Dermis blood vessel endothelial cell (primary cell): Measurements from ENCODE around the gene HOXA4. TPM values are rescaled to one million over a fixed set of nuclear protein-coding genes. Genes with fewer than 3 reads are reported as not detected.

ENCODE experiments used
- DNase-seq: peaks from one replicate; pipeline ENCODE4 v3.0.0; 2010
- total RNA-seq: library from RNA; depleted of rRNA; stranded (reverse); fragments of >200 nt; gene quantifications from 2 replicates; pipeline ENCODE4 v1.2.3, GENCODE V29; 2014

Gene HOXA4
- total RNA-seq, 1 donor from 2014 or later, result 0.34 TPM

DNA sequence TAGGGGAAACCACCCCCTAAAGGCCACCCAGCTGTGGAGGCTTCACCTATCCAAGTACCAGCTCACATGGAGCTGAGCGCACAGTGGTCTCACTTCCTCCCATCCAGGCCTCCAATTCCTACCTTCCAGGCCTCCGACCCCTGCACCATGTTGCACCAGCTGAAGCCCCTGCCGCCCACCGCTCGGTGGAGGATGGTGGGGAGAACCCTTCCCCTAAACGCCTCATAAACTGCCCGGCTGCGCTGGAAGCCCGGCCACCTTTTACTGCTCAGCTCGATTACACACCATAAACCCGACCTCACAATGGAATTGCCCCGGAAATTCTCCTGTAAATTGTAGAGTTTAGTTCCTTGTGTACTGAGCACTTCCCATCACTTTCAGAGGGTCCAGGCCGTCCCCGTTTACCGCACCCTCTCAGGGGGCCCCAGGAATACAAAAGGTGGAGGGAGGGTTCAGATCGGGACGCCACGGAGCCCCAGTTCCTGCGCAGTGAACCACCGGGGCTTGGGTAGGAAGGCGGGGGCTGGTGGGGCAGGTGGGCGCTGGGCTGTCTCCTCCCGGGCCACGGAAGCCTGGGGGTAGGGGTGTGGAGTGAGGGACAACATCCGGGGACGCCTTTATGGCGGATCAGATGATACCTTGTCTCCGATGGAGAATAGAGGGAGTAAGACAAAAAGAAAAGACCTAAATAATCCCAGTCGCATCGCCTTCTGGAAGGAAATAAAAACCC is 27.3 kb upstream of the HOXA4 start:
- DNase-seq, result no peak

DNA sequence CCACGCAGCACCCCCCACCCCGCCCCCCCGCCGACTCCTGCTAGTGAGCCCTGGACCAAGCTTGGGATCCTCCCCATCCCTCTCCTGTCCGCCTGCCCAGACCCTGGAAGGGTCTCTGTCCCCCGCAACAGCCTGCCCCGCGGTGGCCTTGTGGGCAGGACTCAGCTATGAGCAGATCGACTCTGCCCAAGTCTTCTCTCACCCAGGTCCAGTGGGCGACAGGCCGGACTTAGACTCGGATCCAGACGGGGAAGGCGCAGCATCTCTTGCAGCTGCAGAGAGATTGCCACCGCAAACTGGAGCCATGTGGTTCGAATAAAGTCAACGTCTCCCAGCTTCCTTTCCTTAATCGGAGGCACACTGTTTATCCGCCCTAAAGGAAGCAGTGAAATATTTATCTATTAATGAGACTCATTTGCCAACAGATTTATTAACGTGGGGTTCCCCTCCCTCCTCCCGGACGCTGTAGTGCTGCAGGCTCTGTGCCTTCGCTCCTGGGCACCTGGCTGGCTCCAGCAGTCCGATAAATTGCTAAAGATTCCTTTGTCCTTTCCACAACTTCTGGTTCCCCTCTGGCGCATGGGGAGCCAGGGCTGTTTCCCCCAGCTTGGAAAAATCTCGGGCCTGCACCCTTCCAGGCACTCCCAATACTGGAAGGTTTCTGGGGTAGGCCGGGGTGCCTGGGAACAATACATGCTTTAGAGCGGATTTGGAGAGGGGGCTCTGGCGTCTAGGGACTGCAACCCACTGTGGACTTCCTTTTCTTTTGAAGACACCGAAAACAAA is 26.6 kb upstream of the HOXA4 start:
- DNase-seq, result no peak

DNA sequence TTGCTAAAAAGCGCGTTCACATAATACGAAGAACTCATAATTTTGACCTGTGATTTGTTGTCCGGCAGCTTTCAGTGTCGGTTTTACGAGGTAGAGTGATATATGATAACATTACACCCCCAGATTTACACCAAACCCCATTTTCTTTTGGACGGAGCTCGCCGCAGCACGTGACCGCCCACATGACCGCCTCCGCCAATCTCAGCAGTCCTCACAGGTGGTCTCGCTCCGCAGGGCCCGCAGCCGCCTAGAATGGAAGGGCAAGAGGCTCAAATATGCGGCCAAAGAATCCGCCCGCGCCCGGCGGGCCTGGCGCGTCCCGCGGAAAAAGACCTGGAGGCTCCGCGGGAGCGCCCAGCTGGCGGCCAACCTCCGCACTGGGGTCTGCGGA is 25.9 kb upstream of the HOXA4 start, which contains the start of gene HOXA7:
TSS of gene HOXA7 (minus strand) at position 168 of the 391 bp plus-strand sequence. CDS start at position 38, 130 bp downstream.
- peak; percentile 90 for DNase-seq

DNA sequence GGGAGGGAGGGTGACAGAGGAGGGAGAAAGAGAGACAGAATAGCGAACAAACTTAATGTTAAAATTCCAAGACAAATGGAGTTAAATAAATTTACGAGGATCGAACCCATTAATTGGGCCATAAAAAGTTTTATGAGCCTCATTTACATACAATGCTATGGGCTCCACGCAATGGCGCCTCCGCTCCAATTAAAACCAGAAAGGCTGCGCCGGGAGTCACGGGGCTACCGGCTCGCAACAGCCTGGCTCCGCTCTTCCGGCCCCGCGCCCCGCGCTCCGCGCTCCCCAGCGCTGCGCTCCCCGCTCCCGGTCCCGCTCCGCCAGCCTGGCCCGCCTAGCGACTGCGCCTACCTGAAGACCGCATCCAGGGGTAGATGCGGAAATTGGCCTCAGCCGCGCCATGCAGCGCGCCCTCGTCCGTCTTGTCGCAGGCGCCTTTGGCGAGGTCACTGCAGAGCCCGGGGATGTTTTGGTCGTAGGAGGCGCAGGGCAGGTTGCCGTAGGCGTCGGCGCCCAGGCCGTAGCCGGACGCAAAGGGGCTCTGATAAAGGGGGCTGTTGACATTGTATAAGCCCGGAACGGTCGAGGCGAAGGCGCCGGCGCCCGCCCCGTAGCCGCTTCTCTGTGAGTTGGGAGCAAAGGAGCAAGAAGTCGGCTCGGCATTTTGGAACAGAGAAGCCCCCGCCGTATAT is 25.4 kb upstream of the HOXA4 start:
- DNase-seq, result peak; percentile 80

DNA sequence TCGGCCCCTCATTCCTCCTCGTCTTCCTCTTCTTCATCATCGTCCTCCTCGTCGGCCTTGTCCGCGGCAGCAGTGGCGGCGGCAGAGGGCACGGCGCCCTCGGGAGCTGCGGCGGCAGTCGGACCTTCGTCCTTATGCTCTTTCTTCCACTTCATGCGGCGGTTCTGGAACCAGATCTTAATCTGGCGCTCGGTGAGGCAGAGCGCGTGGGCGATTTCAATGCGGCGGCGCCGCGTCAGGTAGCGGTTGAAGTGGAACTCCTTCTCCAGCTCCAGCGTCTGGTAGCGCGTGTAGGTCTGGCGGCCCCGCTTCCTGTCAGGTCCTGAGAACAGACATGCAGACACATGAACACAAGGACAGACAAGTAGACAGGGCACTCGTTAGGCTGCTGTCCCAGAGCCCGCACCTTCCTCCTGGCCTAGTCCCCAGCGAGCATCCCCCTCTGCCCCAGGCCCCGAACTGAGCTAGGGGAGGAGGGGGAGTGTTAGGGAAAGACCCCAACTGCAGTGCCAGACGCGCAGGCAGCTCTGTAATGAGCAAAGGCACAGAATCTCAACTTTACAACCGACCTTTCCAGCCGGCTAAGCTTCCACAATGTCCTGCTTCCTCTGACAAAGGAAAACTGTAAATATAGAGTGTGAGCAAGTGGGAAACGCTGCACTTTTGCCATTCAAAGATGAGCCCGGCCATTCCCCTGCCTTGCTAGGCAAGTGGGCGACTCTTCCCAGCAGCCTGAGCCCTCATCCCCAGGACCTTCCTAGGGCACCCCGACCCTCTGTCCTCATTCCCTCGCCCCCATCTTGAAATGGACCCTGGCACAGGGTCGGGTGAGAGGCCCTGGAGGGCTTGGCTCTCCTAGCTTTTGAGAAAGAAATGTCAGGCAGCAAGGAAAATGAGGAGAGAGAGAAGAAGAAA is 24.6 kb upstream of the HOXA4 start:
- no peak for DNase-seq

DNA sequence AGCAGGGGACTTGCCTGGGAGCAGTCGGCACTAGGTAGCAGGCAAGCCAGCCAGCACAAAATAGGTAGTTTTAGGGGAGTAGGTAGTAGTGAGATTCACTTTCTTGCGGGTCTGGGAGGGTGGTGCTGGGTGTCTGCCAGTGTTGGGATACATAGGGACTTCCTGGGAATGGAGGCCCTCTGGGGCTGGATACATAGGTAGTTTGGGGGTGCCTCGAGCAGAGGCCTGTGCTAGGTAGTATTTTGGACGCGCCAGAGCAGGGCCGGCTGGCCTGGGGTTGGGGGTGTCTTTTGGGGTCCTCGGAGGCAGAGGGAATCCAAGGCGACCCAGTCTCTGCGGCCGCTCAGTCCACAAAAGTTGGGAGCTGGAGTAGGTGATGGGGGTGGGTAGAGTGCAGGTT is 23.8 kb upstream of the HOXA4 start:
- DNase-seq, result no peak

DNA sequence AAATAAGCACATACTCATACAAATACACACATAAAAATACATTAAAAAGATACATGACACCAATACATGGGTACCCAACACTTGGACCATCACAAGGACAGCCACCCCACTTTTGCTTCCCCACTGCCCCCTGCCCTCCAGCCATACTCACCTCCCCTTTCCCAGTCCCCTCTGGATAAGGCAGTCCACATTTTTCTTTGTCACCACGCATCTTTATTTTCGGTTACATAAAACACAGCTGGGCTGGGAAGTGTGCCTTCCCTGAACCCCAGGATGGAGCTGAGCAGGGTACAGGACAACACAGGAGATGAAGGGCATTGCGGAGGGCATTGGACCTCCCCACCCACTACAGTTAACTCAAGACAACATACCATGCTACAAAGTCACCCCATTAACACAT is 23.0 kb upstream of the HOXA4 start:
- DNase-seq, result no peak

DNA sequence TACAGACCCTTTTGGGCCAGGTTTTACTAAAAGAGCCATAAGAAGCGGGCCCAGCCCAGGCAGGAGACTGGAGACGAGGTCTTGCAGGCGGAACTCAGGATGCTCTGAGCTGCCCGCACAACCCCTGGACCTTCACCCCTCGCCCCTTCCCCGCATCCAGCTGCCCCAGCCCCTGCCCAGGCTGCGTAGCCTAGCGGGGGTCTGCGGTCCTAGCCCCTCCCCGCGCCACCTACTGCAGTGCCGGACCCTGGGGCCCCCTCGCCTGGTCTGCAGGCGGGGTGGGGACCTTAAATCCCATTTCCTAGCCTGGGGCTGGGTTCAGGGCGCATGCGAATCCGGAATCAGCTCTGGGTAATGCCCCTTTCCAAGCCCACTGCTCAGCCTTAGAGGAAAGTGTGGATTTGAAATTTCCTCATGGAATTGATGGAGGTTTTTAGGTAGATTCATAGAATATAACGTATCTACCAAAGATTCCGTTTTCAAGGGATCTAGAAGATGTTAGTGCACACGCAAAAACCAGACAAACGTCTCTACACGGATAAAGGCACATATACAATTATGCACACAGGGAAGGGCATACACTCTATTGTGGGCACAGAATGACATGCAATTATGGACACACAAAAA is 22.4 kb upstream of the HOXA4 start:
- DNase-seq, result no peak

DNA sequence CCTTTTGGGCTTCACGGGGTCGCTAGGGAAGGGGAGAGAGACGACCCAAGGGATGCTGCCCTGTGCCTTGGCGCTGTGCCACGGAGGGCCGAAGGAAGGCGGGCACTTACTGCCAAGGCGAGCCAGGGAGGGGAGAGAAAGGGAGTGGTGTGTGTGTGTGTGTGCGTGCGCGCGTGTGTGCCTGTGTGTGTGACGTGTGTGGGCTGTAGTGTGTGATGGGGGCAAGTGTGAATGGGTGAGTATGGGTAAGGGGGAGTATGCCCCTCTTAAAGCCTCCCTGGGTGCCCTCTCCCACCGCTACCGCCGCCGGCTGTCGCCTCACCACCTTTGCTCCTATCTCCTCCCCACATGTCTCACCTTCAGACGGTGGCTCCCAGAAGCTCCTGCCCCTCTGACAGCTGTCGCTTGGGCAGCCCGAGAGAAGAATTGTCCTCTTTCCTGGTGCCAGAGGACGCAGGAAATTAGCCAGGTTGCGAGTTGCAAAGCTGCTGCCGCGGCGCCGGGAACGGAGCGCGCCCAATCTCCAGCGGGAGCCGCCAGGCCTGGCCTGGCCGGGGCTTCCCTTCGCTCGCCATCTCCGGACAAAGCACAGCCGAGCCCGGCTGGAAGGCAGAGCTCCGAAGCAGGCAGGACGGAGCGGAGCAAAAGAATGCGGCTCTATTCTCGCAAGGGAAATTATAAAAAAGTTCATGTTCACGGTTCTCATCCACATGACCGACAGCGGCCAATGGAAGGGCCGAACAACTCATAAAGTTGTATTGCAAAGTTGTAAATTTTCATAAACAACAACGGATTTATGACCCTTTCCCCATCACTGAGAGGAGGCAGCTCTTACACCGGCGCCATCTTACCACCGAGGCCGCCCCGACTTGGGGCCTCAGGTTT is 21.6 kb upstream of the HOXA4 start, which contains the start of gene HOXA3:
TSS of gene HOXA3 (minus strand) at position 653 of the 885 bp plus-strand sequence. CDS start 41,943 bp downstream, outside the sequence.
- peak; percentile 78 for DNase-seq

DNA sequence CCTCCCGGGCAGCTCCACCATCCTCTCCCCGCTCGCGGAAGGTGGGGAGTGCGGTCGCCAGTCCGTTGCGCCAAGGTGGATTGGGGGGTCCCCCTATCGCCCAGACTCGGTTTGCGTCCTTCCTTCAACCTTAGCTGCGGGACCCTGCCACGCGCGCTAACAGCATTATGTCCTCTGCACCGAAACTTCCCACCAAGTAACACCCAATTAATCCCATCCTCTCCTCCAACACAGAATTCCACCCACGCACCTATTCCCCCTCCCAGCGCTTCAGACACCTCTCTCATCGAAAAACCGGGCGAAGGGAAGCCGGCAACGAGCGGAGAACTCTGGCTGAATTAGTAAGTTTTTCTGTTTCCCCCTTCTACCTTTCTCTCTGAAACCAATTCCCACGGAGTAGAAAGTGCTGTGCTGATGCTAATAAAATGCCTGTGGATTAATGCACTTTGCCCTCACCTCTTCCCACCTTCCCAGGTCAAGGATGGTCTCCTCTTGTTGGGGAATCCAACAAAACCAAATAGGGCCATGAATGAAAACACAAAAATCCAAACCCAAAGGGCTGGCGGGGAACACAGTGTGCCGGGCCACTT is 20.9 kb upstream of the HOXA4 start:
- DNase-seq, result no peak

DNA sequence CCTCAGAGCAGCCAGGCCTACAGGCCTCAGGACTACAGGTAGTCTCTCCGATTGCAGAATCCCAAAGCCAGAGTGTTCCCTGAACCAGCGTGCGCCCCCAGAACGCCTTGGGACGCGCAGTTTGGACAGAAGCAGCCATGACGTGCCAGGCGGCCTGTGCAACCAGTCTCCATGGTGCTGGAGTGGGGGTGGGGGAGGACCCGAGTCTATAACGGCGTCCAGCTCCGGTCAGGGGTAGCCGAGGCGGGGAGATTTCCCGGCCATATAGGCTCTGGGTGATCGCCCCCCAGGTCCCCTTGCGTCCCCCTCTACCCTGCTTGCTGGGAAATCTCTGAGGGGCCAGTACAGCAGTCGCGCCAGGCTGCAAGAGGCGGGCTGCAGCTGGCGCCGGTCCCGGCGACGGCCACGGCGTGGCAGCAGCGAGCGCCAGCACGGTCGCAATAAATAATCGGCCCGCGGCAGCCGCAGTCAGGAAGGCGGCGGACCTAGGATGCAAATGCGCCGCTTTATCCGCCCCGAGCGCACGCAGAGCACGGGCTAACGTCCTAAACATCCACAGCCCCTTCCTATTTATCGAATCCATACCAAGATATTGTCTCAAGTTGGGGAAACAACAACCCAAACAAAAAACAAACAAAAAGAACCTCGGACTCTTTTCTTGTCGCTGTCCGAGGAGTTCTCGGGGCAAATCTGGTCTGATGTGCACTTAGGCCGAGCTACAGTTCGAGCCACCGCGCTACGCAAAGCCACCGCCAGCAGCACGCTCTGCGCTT is 20.2 kb upstream of the HOXA4 start:
- peak; percentile 92 for DNase-seq

DNA sequence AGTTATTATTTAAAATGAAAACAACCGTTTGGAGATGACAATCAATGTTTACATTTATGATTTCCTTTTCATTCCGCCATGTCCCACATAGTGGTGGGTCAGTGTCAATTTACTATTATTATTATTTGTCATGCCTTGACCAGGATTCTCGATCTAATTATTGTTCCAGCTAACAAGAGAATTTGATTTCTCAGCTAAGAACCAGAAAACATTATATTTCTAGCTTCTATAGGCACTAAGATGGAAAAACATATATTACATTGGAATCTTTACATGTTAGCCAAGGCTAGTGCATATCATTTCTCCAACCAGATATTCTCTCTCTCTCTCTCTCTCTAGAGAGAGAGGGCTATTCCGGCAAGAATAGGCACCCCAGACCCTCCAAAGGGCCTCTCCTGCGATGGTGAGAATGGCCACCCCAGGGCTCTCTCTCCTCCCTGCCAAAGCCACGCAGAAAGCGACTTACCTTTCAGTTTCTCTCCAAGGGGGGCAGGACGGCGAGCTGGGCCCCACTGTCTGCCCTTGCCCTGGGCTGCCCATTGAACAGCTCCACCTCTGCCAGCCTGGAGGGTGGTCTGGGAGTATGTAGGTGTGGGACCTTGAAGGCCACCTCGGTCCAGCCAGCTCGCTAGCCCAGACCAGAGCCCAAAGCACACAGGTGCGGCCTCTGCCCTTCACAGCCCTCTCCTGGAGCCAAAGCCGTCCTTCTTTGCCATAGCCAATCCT is 19.4 kb upstream of the HOXA4 start:
- no peak for DNase-seq

DNA sequence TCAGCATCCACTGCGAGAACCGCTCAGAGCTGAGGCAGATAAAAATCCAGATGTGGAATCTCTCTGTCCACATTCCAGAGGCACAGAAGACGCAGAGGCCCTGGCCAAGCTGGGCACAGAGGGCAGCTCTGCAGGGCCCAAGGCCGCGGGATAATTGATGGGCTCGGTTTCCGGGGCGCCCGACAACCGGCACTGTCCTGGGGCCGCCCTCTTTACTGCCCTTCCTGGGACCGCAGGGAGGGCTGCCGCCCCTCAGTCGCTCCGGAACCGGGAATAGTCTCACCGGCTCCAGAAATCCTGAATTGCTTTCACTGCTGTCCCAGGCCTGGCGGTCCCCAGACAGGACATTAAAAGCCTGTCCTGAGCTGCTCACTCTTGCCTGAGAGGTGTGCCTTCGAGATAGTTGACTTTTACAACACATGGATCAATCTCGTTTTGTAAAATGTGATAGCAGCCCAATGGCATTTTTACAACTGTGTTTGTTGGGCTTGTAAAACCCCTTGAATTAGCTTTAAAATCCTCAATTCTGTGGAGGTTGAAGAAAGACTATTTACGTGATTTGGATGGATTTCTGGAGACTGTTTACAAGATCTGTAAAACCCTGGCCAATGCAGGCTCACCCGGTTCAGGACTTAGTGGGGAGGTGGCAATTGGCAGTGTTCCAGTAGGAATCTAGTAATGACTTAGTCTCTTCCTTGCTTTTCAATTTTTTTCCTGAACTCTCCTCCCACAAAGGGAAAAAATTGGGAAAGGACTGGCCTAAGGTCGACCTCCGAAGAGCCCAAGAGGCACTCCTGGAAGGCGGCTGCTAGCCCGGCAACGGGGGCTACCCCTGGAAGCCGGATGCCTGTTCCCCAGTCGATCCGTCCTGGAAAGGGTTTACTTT is 18.4 kb upstream of the HOXA4 start:
- DNase-seq, result peak; percentile 56

DNA sequence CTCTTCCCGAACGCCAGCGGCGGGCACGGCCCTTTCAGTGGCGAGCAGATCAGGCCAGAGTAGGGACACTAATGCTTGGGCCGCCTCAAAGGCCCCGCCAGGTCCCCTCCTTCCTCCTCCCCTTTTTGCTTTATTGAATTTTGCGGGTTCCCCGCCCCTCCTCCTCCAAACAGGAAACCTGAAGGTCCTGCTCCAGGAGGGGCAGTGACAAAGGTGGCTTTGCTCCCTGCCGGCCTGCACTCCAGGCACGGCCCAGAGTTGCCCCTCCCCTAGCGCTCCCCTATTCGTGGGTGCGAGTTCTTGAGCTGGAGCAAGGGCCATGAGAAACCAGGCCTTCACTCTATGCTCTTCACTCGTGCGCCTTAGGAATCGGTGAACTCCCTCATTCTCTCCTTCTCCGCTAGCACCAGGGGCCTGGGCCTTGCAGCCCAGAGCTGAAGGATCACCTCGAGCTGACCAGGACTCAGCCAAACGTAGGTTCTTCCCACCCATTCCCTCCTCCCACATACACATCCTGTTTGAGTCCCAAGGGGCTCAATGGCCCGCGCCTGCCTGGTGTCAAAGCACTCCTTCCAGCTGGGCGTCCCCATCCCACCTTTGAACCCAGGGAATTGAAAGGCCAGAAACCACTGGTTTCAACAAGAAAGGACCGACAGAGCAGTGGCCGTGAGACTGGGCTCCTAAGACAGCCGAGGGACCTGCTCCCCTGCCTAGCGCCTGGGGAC is 17.6 kb upstream of the HOXA4 start:
- DNase-seq, result peak; percentile 46

DNA sequence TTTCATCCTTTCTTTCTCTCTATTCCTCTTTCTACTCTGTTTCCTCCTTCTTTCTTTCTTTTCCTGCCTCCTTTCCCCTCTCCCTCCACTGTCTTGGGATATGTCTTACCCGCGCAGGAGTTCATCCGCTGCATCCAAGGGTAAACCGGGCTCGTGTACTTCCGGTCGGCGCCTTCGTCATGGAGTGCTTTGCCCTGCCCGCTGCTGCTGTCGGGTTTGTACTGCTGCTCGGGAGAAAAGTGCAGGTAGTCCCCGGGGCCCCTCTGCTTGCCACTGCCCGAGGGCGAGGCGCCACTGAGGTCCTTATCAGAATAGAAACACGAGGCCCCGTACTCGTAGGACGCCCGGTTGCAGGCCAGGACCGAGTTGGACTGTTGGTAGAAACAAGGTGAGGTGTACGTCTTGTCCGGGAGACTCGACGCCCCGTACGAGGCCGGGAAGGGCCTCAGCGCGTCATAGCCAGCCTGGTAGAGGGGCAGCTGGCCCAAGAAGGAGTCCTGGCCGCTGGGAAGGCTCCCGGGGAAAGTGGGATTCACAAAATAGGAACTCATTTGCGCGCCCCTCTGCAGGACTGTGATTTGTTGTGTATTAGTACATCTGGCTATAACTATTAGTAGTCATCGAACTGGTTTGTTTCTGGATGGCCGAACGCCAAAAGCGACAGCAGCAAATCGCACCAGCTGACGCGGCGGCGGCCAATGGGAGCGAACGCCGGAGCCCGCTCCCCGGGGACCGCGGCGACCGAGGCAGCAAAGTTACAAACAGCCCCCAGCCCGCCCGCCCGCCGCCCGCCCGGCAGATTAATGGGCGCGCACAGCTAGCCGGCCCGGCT is 16.9 kb upstream of the HOXA4 start, which contains the start of gene HOXA6:
TSS of gene HOXA6 (minus strand) at position 576 of the 832 bp plus-strand sequence. CDS start at position 551, 25 bp downstream.
- peak; percentile 62 for DNase-seq
